ENCODE measurements around the gene ISG20L2. TPM values are rescaled to one million over a fixed set of nuclear protein-coding genes. Genes with fewer than 3 reads are reported as not detected.
"Not testable (repeated sequence)": the region's sequence is repeated elsewhere in the genome, so short reads cannot be mapped to it uniquely, and the experiment has no call there.

ISG20L2 gene
- 14.3 and 16.4 TPM in 2 replicates for total RNA-seq (2014; rRNA removed; shearing (Covaris generic))

DNA sequence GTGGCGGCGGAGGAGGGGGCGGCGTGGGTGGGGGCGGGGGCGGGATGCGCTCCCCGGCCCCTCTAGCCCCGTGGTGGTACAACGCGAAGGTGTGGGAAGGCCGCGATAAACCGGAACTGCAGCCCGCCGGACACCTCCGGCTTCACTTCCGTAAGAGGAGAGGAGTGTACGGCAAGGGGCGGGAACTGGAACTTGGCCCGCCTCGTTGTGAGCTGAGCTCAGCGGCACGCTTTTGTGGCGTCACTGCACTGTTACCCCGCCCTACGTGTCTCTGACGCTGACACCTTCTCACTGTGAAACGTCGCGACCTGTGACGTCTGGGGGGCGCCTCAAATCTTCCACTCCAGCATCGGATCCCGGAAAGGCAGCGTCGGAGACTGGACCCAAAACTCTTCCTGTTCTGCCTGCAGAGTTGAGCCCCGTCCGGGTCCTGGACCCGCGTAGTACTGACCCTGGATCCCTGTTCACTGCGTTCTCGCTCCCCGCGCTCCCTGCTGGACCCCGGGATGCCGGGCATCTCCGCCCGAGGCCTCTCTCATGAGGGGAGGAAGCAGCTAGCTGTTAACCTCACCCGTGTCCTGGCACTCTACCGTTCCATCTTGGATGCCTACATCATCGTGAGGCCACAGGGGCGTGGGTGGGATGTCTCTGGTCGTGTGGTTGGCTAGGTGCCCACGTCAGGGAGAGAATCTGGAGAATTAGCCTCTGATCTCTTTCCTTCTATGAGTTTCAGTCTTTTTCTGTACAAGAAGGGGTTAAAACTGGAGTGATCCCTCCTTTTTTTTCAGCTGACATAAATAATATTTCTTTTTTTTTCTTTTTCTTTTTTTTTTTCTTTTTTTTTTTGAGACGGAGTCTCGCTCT is at the start of gene ISG20L2:
TSS of gene ISG20L2 (minus strand) at position 168 of the 864 bp plus-strand sequence. CDS start 1,114 bp downstream, outside the sequence.
- DNase-seq (ENCODE audit: low read depth): peak; percentile 96

DNA sequence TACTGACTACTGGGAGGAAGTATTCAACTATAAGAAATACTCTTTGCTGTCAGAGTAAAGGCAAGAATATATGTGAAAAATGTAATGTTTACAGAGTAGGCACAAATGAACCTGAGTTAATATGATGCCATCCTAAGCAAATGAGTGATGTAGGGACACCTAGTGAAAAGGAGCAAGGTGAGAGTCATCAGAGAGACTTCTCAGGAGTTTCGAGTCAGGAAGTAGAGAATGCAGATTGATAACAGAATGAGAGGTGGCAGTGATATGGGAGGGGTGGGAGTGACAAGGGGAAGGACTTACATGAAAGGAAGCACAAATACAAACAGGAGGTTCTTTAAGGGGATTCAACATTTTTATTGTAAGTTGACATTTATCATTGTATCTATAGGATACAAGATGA is 49.0 kb upstream of the ISG20L2 start:
- DNase-seq (ENCODE audit: low read depth): no peak

DNA sequence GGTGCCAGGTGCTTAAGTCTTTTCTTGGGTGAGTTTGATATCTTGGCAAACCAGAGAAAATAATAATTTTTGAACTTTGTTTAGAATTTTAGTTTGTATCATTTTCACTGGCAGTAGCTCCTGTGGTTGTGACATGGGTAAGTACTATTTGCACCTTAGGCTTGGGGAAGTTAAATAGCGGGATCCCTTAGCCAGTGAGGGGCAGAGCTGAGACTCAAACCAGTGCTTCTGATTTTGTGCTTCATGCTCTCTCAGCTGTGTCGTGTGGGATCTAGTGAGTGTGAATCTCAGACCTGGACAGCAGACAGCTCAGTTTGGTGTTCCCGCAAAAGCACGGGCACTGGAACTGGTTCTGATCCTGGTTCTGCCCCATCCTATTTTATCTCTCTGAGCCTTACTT is 48.4 kb upstream of the ISG20L2 start:
- DNase-seq (ENCODE audit: low read depth): no peak

GRCh38 chr1:156775799-156776198 is 47.2 kb upstream of the ISG20L2 start:
- no peak for DNase-seq (ENCODE audit: low read depth)

DNA sequence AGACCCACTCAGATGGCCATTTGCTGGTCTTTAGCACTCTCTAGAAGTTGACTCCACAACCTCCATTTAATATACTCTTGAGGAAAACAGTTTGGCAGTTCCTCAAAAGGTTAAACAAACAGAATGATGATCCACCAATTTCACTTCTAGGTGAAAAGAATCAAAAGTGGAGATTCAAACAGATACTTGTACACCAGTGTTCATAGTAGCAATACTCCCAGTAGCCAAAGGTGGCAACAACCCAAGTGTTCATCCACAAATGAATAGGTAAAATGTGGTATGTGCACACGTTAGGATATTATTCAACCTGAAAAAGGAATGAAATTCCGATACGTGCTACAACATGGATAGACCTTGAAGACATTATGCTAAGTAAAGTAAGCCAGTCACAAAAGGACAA is 45.0 kb upstream of the ISG20L2 start:
- DNase-seq (ENCODE audit: low read depth): no peak

- DNase-seq (ENCODE audit: low read depth): no peak
Observed at GRCh38 chr1:156772728-156773497, 44.3 kb upstream of the ISG20L2 start.

DNA sequence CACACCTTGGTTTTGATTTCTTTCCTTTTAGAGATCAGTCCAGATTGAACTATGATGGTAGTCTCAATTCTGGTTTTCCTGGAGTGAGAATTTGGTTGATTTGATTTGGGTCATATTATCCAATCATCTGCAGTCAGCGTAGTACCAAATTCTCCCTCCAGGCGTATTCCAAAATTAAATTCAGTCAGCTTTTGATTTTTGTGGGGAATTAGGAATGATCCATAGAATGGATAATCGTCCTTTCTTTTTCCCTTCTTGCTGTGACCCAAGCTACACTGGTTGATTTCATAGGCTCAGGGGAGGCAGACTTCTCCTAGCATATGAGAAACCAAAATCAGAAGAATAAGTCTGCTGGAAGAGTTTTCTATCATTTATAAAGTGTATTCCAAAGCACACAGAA is 43.7 kb upstream of the ISG20L2 start:
- DNase-seq (ENCODE audit: low read depth): no peak

DNA sequence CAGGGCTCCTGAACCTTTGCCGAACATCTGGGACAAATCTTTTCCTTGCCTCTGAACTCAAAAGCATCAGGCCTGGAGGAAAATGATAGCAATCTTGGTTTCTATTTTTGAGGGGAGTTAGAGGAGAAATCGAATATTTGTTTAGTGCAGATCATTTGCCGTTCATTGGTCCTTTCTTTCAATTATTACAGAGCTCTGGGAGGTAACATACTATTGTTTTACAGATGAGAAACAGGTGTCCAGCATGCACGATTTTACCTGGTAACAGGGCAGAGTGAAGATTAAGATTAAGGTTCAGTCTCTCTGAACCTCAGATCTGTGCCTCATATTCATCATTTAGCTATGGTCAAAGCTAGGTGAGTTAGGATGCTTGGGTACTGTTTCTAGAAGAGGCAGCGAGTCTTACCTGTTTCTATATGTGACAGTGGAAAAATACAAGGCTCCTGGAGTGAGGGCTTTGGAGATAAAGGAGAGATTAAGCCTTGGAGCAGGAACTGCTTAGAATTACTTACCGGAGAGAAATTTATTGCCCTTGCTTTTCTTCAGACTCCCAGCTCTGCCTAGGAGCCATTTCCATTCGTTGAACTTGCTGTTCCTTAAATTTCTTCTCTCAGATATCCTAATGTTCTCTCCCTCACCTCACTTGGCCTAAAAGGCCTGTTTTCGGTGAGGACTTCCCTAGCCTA is 40.2 kb upstream of the ISG20L2 start:
- no peak for DNase-seq (ENCODE audit: low read depth)

GRCh38 chr1:156767879-156768604 is 39.5 kb upstream of the ISG20L2 start:
- DNase-seq (ENCODE audit: low read depth): no peak

GRCh38 chr1:156767101-156767878 is 38.7 kb upstream of the ISG20L2 start, which contains the start of gene PRCC:
Gene PRCC (plus strand): TSS chr1:156767535. CDS start chr1:156767772, 237 bp downstream.
- DNase-seq (ENCODE audit: low read depth): peak; percentile 100

DNA sequence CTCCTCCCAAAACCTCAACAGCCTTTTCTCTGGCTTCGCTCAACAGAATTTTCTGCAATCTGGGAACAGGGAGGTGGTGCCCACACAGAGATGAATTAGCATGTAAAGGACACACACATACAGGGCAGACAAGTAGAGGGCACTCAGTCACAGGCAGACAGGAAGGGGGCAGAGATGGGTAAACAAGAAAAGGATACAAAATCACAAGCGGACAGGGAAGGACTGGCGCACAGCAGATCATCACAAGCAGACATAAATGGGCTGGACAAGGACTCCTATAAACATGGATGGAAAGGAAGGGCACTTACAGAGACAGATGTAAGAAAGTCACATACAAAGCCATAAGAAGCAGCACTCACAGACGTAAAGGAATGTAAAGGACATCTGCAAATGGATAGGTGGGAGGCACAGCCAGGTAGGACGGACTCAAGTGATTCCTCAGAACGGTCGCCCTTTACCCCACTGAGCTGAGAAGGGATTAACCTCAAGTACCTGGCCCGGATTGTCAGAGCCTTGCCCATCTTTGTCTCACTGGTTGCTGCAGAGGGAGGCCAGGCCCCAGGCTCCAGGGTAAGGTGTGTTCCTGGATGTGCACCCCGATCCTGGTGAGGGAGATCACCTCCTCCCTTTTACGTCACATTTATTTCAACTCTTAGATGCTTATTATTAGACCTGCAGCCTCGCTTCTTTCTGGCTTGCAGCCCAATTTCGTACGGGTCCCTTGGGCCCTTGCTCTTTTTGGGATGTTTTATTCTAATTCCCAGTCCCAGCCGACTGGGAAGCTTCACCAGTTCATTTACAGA is 37.9 kb upstream of the ISG20L2 start:
- no peak for DNase-seq (ENCODE audit: low read depth)

DNA sequence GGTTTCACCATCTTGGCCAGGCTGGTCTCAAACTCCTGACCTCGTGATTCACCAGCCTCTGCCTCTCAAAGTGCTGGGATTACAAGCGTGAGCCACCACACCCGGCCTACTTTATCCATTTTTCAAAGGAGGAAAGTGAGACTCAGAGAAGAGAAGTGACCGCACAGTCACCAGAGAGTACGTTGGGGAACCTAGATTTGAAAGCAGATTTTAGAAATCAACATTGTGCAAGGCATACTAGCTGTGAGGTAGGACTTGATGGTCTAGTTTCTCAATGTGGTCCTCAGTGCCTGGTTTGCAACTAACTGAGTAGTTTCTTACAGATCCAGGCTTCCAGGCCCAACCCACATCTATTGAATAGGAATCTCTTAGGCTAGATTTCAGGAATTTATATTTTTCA is 37.1 kb upstream of the ISG20L2 start:
- DNase-seq (ENCODE audit: low read depth): no peak

DNA sequence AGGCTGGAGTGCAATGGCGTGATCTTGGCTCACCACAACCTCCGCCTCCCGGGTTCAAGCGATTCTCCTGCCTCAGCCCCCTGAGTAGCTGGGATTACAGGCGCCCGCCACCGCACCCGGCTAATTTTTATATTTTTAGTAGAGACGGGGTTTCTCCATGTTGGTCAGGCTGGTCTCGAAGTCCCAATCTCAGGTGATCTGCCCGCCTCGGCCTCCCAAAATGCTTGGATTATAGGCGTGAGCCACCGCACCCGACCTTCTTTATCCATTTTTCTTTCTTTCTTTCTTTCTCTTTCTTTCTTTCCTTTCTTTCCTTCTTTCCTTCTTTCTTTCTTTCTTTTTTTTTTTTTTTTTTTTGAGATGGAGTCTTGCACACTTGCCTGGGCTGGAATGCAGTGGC is 36.6 kb upstream of the ISG20L2 start:
- DNase-seq (ENCODE audit: low read depth): not testable (repeated sequence)

DNA sequence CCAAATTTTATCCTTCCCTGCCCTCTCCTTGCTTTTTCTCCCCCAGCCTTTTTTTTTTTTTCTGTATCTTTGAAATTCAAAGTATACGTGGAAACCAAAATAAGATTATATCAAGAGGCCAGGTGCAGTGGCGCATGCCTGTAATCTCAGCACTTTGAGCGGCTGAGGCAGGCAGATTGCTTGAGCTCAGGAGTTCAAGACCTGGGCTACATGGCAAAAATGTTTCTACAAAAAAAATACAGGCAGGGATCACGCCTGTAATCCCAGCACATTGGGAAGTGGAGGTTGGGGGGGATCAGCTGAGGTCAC is 32.2 kb upstream of the ISG20L2 start:
- DNase-seq (ENCODE audit: low read depth): no peak

DNA sequence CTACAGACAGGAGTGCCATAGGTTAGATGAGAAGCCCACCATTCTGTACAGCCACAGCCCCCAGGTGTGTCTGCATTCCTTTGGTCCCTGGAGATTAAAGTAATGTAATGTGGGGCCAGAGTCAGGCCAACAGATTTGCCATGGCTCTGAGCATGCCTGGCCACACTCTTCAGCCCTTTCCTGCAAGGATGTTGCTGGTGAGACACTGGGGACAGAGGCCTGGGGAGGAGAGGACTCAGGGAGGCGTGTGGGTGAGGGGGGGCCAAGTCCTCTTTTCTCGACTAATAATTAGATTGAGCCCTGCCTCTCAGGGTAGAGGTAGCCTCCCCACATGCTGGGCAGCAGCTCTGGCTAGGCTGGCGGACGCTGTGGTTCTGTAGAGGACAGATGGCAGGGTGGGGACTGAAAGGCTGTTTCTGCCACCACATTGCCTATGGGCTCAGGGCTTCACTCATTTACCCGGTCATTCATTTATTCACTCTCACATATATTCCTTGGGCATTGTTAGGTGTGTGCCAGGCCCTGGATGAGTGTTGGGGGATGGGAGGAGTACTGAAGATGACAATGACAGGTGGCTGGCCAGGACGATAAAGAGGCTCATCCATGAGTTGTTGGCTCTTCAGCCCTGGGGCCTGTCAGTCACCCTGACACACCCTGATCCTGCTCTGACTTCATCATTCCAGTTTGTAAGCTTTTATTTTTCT is 31.7 kb upstream of the ISG20L2 start:
- no peak for DNase-seq (ENCODE audit: low read depth)

DNA sequence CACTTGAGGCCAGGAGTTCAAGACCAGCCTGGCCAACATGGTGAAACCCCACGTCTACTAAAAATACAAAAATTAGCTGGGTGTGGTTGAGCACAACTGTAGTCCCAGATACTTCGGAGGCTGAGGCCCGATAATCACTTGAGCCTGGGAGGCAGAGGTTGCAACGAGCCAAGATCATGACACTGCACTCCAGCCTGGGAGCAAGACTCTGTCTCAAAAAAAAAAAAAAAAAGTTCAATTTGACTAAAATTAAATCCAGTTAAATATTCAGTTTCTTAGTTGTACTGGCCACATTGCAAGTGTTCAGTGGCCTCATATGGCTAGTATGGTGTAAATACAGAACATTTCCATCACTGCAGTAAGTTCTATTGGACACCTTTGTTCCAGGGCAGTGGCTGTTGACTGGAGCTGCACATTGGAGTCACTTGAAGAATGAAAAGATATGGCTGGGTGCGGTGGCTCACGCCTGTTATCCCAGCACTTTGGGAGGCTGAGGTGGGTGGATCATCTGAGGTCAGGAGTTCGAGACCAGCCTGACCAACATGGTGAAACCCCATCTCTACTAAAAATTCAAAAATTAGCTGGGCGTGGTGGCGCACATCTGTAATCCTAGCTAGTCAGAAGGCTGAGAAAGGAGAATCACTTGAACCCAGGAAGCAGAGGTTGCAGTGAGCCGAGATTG is 29.1 kb upstream of the ISG20L2 start:
- DNase-seq (ENCODE audit: low read depth): not testable (repeated sequence)

DNA sequence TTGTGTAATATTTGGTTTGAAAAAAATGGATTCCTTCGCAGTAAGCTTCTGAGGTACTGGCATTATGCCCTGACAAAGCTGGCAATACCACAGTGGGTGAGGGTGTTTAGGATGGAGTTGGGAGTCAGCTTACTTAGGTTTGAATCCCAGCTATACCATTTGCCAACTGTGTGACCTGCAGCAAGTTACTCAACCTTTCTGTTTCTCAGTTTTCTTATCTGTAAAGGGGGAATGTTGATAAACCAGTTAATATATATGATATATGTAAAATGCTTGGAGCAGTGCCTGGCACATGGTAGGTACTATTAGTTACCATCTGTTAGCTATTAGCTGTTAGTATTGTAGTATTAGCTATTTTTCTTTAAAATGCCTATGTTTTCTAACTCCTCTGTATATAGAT is 27.8 kb upstream of the ISG20L2 start:
- no peak for DNase-seq (ENCODE audit: low read depth)

- no peak for DNase-seq (ENCODE audit: low read depth)
Observed at GRCh38 chr1:156755527-156755950, 27.0 kb upstream of the ISG20L2 start.

- no peak for DNase-seq (ENCODE audit: low read depth)
Observed at GRCh38 chr1:156754219-156754618, 25.7 kb upstream of the ISG20L2 start.

All from RPMI7951 (cell line).